Placental epithelial cell (primary cell): Measurements from ENCODE around the gene ADGRA1. TPM values are rescaled to one million over a fixed set of nuclear protein-coding genes. Genes with fewer than 3 reads are reported as not detected.

Experiments
- total RNA-seq: library from RNA; depleted of rRNA; stranded (reverse); fragments of >200 nt; gene quantifications from 2 replicates; pipeline ENCODE4 v1.2.3, GENCODE V29; 2012

Gene ADGRA1
- total RNA-seq = not detected in 2 replicates

DNA sequence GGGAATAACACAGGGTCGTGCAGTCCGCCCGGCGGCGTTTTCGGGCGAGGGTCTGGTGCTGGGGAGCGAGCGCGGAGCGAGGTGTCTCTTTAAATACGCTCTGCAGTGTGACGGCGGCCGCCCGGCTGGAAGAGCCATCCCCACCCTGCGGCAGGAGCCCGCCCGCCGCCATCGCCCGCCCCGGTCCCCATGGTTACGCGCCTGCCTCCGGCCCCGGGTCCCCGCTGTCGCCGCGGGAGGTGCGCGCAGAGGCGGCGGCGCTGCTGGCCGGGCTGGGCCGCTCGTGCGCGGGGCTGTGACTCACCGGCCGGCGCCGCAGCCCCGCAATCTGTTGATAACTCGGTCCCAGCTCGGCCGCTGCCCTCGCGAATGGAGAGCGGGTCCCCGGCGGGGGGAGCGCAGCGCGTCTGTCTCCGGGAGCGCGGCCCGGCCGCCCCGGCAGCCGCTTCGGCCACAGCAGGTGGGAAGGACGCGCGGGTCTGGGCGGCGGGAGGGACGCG, at the start of gene ADGRA1:
Gene ADGRA1, plus strand, starts transcription at position 246 of the 500 bp plus-strand sequence. CDS start 986 bp downstream, outside the sequence.

DNA sequence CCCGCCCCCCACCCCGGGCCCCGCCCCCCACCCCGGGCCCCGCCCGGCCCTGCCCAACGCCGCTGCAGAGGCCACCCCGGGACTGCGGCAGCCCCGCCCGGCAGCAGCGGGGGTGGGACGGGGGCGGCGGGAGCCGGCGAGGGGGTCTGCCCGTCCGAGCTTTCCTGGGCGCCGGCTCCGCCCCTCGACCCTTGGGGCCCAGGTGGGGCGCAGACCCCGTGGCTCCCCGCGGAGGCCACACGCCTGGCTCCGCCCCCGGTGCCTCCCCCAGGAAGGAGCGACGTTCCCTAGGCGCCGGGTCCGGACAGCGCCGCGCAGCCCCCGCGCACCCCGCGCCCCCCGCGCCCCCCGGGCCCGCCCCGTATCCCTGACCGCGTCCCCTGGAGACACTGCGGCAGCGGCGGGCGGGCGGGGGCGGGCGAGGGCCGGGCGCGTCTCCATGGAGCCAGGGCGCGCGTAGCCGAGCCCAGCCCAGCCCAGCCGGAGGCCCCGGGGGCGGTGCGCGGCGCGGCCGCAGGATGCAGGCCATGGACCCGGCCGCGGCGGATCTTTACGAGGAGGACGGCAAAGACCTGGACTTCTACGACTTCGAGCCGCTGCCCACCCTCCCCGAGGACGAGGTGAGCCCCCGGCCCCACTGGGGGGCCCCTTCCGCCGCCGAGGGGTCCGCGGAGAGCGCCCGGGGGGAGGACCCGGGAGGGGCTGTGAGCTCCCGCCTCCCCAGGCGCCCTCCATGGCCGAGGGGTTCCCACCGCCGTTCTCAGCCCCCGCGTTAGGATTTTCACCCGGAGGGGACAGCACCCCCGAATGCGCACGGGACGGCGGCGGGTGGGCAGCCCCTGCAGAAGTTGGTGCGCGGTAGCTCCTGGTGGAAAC, 72.5 kb downstream of the ADGRA1 start, which contains the start of gene KNDC1:
Gene KNDC1, plus strand, starts transcription at position 270 of the 876 bp plus-strand sequence. Its CDS starts 249 bp downstream, at position 519.

Other genes starting within 250 kb of the ADGRA1 start
- gene CFAP46, start 145.4 kb upstream of the ADGRA1 start, total RNA-seq = under 0.01 and 0.22 TPM in 2 replicates
- gene KNDC1, start 72.3 kb downstream of the ADGRA1 start, total RNA-seq = 1.6 TPM in 1 of 2 replicates, not detected in the other
- not detected in 2 replicates for gene UTF1, start 142.3 kb downstream of the ADGRA1 start, total RNA-seq
- gene VENTX, start 149.9 kb downstream of the ADGRA1 start, total RNA-seq = not detected in 2 replicates
- gene ADAM8, start 188.9 kb downstream of the ADGRA1 start, total RNA-seq = 1.2 and 1.6 TPM in 2 replicates
- gene TUBGCP2, start 220.9 kb downstream of the ADGRA1 start, total RNA-seq = 54.2 and 72.9 TPM in 2 replicates
- gene ZNF511, start 221.0 kb downstream of the ADGRA1 start, total RNA-seq = 13.7 and 29.5 TPM in 2 replicates
- gene CALY, start 249.0 kb downstream of the ADGRA1 start, total RNA-seq = not detected in 2 replicates